ENCODE data around the gene CUL2.
"Not testable (repeated sequence)": the region's sequence is repeated elsewhere in the genome, so short reads cannot be mapped to it uniquely, and the experiment has no call there.

GRCh38 chr10:34974364-34975065, 115.6 kb downstream of the CUL2 start:
- not testable (repeated sequence) for TF ChIP-seq CTCF, POLR2A, EP300 (IDR thresholded peaks at IDR 0.05)
